K562 (cell line): ENCODE data around the gene F12. TPM values are rescaled to one million over a fixed set of nuclear protein-coding genes. Genes with fewer than 3 reads are reported as not detected.

Source experiments
- ATAC-seq: fragments of 200-7000 bp; cut with Tn5 transposase; 3 replicates; pipeline ENCODE4 v1.9.1; 2020; ENCODE audit warnings: moderate library complexity
- BruUV-seq: library from RNA; stranded (reverse); fragments of 400-500 nt; replicated peaks from 2 replicates; lab custom pipeline; 2021; lab: Mats Ljungman, UMichigan
- CTCF ChIA-PET: fragments of 300-600 bp; formaldehyde crosslinking; extraction: SDS; loops from one replicate; lab custom pipeline; 2021; ENCODE audit warnings: low intra/inter-chr PET ratio; lab: Yijun Ruan, JAX
- POLR2A ChIA-PET: fragments of 300-600, 350-650 bp; sonication (Branson Sonifier 250); formaldehyde crosslinking; extraction: SDS; loops from one replicate; lab custom pipeline; 2021; ENCODE audit warnings: antibody characterized with exemption, inconsistent platforms; lab: Yijun Ruan, JAX
- DNase-seq, 4 experiments: peaks; one replicate each; pipeline versions ENCODE4 v3.0.0 to v3.0.0-alpha.2; 2011 to 2018; ENCODE audit warnings: low spot score in 3 of 4, mixed read lengths in 3 of 4; ENCODE audit errors: extremely low read depth in 1 of 4
- FAIRE-seq: peaks from 2 replicates; lab custom pipeline; 2011; peaks lifted over from hg19 to GRCh38; lab: Jason Lieb, UNC
- H2AFZ ChIP-seq: 2 replicates; pipeline ENCODE4 v1.6.0; 2011; ENCODE audit warnings: low read depth, low read length, control low read depth, inconsistent platforms
- H3K27ac ChIP-seq: fragments of 200-600 bp; 3 replicates; pipeline ENCODE4 v1.8.0; 2011; ENCODE audit warnings: low read depth, mild to moderate bottlenecking, control low read depth, inconsistent platforms, low read length, moderate library complexity, mixed read lengths; ENCODE audit errors: extremely low read depth
- H3K27me3 ChIP-seq, 2 experiments: fragments of 300-600 bp in 1 of 2; 2 replicates in 1 of 2; 3 replicates in 1 of 2; pipeline versions ENCODE4 v1.6.0 to v1.8.0; 2011; ENCODE audit warnings: inconsistent platforms in 2 of 2, low read length in 2 of 2, mild to moderate bottlenecking in 1 of 2, mixed read lengths in 1 of 2, moderate library complexity in 1 of 2; ENCODE audit not compliant: control insufficient read depth in 2 of 2, insufficient read depth in 2 of 2
- H3K36me3 ChIP-seq: fragments of 300-600 bp; 3 replicates; pipeline ENCODE4 v1.8.0; 2011; ENCODE audit warnings: mild to moderate bottlenecking, low read length, inconsistent platforms; ENCODE audit not compliant: control insufficient read depth, insufficient read depth
- H3K4me1 ChIP-seq, 2 experiments: fragments of 200-600 bp in 1 of 2; replicated peaks in 1 of 2; 2 replicates in 1 of 2; 3 replicates in 1 of 2; pipeline versions ENCODE4 v1.5.1 to v1.8.0; 2011; ENCODE audit warnings: inconsistent platforms in 2 of 2, low read length in 2 of 2, mild to moderate bottlenecking in 1 of 2, mixed read lengths in 1 of 2, moderate library complexity in 1 of 2; ENCODE audit not compliant: control insufficient read depth in 2 of 2, insufficient read depth in 2 of 2
- H3K4me2 ChIP-seq: 2 replicates; pipeline ENCODE4 v1.6.1; 2011; ENCODE audit warnings: low read length, control low read depth, inconsistent platforms, mixed read lengths; ENCODE audit not compliant: insufficient read depth
- H3K4me3 ChIP-seq: fragments of 200-600 bp; sonication (generic), shearing (Covaris generic); 2 replicates; pipeline ENCODE4 v1.5.1; 2016; ENCODE audit warnings: control low read depth, inconsistent platforms
- H3K79me2 ChIP-seq: fragments of 200-600 bp; 3 replicates; pipeline ENCODE4 v1.8.0; 2011; ENCODE audit warnings: low read length, inconsistent platforms; ENCODE audit not compliant: control insufficient read depth, insufficient read depth
- H3K9ac ChIP-seq, 2 experiments: 2 replicates each; pipeline versions ENCODE4 v1.6.0 to v1.6.1; 2011; ENCODE audit warnings: low read depth in 2 of 2, low read length in 2 of 2, control low read depth in 1 of 2, inconsistent platforms in 1 of 2, mild to moderate bottlenecking in 1 of 2, mixed read lengths in 1 of 2; ENCODE audit not compliant: insufficient read depth in 1 of 2
- H3K9me1 ChIP-seq: one replicate; pipeline ENCODE4 v1.6.0; 2011; ENCODE audit warnings: inconsistent platforms, mild to moderate bottlenecking, low read length, moderate library complexity; ENCODE audit not compliant: control insufficient read depth, insufficient read depth
- H3K9me3 ChIP-seq: replicated peaks from 2 replicates; pipeline ENCODE4 v1.5.1; 2011; ENCODE audit warnings: low read depth, low read length, inconsistent platforms; ENCODE audit not compliant: control insufficient read depth, insufficient read depth
- H4K20me1 ChIP-seq: replicated peaks from 2 replicates; pipeline ENCODE4 v1.6.1; 2011; ENCODE audit warnings: low read length, inconsistent platforms, mixed read lengths; ENCODE audit not compliant: control insufficient read depth, insufficient read depth
- MEF2D ChIP-seq: conservative IDR thresholded peaks from 2 replicates; pipeline ENCODE4 v1.6.1; 2016; ENCODE audit warnings: low read depth, missing genetic modification characterization, missing compliant biosample characterization
- POLR2G ChIP-seq: fragments of 200-400 bp; formaldehyde crosslinking; IDR thresholded peaks from 2 replicates; pipeline ENCODE4 v1.6.1; 2017; ENCODE audit warnings: low read depth, mild to moderate bottlenecking, antibody characterized with exemption, low read length, moderate library complexity
- RBFOX2 ChIP-seq: fragments of 200-400 bp; formaldehyde crosslinking; IDR thresholded peaks from 2 replicates; pipeline ENCODE4 v1.6.1; 2017; ENCODE audit warnings: low read depth, mild to moderate bottlenecking, low read length, moderate library complexity
- WGBS: fragments of 100-300 bp; shearing (Covaris generic); methylation state at CpG from one replicate; pipeline ENCODE4 v1.1.6; 2016; ENCODE audit warnings: low coverage, mixed read lengths; ENCODE audit not compliant: insufficient coverage; ENCODE audit errors: missing lambda C conversion rate; 5-methylcytosine and 5-hydroxymethylcytosine counted together
- in situ Hi-C: fragments of 300-500 bp; cut with MboI; formaldehyde crosslinking; loops from 4 replicates; pipeline ENCODE4 v1.15.0; 2018; ENCODE audit warnings: inconsistent platforms, mixed read lengths
- intact Hi-C: fragments of 100-400 bp; cut with micrococcal nuclease; formaldehyde crosslinking; loops from 2 replicates; pipeline ENCODE4 v1.14.2; 2022
- polyA plus RNA-seq, 8 experiments: library from polyadenylated mRNA; depleted of rRNA in 4 of 8; stranded (reverse) in 5 of 8; unstranded in 3 of 8; fragments of >200 nt; fragmentation: Nextera tagmentation in 2 of 8; fragmentation: Illumina TruSeq in 1 of 8; extraction: Ambion mirVana in 2 of 8; extraction: Trizol in 1 of 8; gene quantifications; 2 replicates each; pipeline versions ENCODE4 v1.2.1 to v1.2.3, GENCODE V29; 2011 to 2014; ENCODE audit warnings: inconsistent platforms in 1 of 8, missing spikeins in 1 of 8
- total RNA-seq, 7 experiments: library from RNA; depleted of rRNA in 6 of 7; stranded (reverse); fragments of >200 nt in 6 of 7; fragmentation: Illumina TruSeq in 2 of 7; extraction: Trizol in 2 of 7; gene quantifications; 2 replicates each; pipeline versions ENCODE4 v1.2.1 to v1.2.3, GENCODE V29; 2011 to 2021; ENCODE audit warnings: low replicate concordance in 1 of 7

The F12 gene
- total and polyA plus RNA-seq, 9 of the 15 experiments (the other 6 are each of a cell fraction or from before 2014, with no cell fraction given) = 0.59 to 18.3 (median 3.6) TPM

DNA sequence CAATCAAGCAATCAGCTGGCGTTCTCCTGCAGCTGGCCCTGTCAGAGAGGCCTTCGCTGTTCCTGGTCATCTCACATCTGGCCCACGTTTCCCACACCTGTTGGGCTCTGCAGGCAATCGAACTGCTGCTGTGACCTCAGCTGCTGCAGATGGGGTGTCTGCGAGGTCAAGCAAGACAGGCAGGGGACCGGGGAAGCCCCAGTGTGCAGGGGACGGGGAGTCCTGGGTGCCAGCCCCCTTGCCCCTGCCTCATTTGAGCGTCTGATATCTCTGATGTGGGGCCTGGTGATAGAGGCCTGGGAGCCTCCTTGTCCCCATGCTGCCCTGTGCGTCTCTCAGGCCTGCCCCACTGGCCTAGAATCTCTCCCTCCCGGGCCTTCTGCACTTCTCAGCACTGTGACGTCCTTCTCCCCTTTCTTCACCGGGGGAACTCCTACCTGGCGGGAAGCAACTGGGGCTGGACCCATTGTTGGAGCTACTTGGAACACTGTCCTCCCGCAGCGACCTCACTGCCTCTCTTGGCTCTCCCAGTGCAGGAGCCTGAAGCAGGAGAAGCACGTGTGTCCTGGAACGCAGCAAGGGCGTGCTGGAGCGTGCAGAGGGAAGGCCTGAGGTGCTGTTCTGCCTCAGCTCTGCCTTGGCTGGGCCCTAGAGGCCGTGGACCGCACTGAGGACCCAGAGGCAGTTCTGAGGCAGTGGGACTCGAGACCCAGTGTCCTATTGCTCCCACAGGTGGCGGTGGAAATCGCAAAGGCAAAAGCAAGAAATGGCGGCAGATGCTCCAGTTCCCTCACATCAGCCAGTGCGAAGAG is 21.0 kb upstream of the F12 start:
- ATAC-seq = no peak
- Histone ChIP-seq H3K27me3 (no peaks in the 10 kb centered on the region), H3K9me1 (no peaks in the 10 kb centered on the region), H3K4me3 (no peak overlapping the region), H3K27ac (no peak overlapping the region), H4K20me1 (peaks cover 22% of the 10 kb centered on the region; the same call in 1 of the 2 replicates), H3K79me2 (peaks cover 50% of the 10 kb centered on the region), H3K9me3 (no peaks in the 10 kb centered on the region), H3K36me3 (peaks cover 81% of the 10 kb centered on the region; the same call in 2 of the 3 replicates), H3K4me2 (no peak overlapping the region), H2AFZ (no peak overlapping the region), H3K9ac (peak overlapping the region in 1 of 2 experiments; percentile 60; a peak in 2 of 4 replicates), H3K4me1 (peaks cover 26 to 70% of the 10 kb centered on the region in 2 experiments)
- BruUV-seq = no TSS peak
- ChIA-PET CTCF (no interaction called here), POLR2A (interaction anchor here (0.7 to 10.8 kb wide), 3 partner anchors 14 to 60 kb away, joined by 4 to 210 read pairs (median 6); partner anchors contain the start of gene PRR7)
- no peak for FAIRE-seq
- DNase-seq = no peak
- intact Hi-C loops = no loop called here
- TF ChIP-seq POLR2G (peak; percentile 42; the same call in 1 of the 2 replicates), RBFOX2 (peak; percentile 18), MEF2D (no peak)
- in situ Hi-C loops = no loop called here
- 92% methylated on average over 24 of the region's 26 CpGs for WGBS
